ENCODE data around the gene LTBR. TPM values are rescaled to one million over a fixed set of nuclear protein-coding genes. Genes with fewer than 3 reads are reported as not detected.

Gene LTBR
- total and polyA plus RNA-seq, 10 of the 15 experiments (the other 5 are each of a cell fraction or from before 2014, with no cell fraction given), result 0.24 to 0.44 TPM; not detected in 8

DNA sequence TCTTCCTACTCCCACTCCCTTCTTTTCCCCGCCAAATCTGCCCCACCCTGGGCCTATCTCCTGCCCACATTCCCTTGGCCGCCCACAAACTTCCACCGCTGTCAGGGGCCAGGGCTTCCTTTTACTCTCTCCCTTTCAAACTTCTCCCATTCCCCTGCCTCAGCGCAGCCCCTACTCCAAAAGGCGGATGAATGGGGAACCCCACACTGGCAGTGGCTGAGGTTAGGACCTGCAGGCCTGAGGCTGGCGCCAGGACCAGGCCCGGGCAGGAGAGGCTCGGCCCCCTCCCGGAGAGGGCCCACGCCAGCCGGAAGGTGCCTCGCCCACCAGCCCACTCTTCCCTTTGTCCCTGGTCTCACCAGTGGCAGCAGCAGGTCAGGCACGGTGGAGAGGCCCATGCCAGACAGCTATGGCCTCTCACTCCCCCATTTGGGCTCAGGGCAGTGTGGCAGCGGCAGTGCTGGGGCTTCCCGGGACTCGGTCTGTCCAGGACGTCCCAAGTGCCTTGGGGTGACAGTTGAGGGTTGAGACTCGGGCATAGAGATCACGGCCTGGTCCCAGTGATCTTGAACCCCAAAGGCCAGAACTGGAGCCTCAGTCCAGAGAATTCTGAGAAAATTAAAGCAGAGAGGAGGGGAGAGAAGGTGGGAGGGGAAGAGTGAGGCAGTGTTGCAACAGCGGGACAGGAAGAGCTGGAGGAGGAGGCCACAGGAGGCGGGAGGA is 42.4 kb upstream of the LTBR start, which contains the start of gene TNFRSF1A (continued):
- TF ChIP-seq GATAD2B (conservative IDR thresholded peaks at IDR 0.05; ENCODE audit: low read depth) (0 out of 2 replicates have a peak, but pooled peaks have one; percentile 68), RBBP5 (conservative IDR thresholded peaks at IDR 0.05) (no peak), JUND (IDR thresholded peaks at IDR 0.05; ENCODE audit: low read depth, low read length) (no peak), RAD51 (IDR thresholded peaks at IDR 0.05) (no peak), TARDBP (IDR thresholded peaks at IDR 0.05; ENCODE audit: borderline replicate concordance) (no peak), WRNIP1 (IDR thresholded peaks at IDR 0.05; ENCODE audit: borderline replicate concordance, low read depth, low read length) (no peak), POLR2A (IDR thresholded peaks at IDR 0.05; ENCODE audit: low read depth, low read length) (peak; percentile 78), KLF5 (IDR thresholded peaks at IDR 0.05; ENCODE audit: partially characterized antibody) (peak; percentile 15), BCL11A (IDR thresholded peaks at IDR 0.05; ENCODE audit: low read depth, low read length) (no peak), BRCA1 (IDR thresholded peaks at IDR 0.05; ENCODE audit: low read depth, low read length) (no peak), FOXK2 (IDR thresholded peaks at IDR 0.05) (no peak), TCF3 (IDR thresholded peaks at IDR 0.05; ENCODE audit: borderline replicate concordance, insufficient read depth, low read depth, low read length) (no peak), HCFC1 (IDR thresholded peaks at IDR 0.05; ENCODE audit: low read length) (no peak), ATF7 (IDR thresholded peaks at IDR 0.05; ENCODE audit: low read depth) (0 out of 2 replicates have a peak, but pooled peaks have one; percentile 21), ZNF207 (IDR thresholded peaks at IDR 0.05; ENCODE audit: borderline replicate concordance) (no peak)
- TF ChIP-seq, protein P1, sequence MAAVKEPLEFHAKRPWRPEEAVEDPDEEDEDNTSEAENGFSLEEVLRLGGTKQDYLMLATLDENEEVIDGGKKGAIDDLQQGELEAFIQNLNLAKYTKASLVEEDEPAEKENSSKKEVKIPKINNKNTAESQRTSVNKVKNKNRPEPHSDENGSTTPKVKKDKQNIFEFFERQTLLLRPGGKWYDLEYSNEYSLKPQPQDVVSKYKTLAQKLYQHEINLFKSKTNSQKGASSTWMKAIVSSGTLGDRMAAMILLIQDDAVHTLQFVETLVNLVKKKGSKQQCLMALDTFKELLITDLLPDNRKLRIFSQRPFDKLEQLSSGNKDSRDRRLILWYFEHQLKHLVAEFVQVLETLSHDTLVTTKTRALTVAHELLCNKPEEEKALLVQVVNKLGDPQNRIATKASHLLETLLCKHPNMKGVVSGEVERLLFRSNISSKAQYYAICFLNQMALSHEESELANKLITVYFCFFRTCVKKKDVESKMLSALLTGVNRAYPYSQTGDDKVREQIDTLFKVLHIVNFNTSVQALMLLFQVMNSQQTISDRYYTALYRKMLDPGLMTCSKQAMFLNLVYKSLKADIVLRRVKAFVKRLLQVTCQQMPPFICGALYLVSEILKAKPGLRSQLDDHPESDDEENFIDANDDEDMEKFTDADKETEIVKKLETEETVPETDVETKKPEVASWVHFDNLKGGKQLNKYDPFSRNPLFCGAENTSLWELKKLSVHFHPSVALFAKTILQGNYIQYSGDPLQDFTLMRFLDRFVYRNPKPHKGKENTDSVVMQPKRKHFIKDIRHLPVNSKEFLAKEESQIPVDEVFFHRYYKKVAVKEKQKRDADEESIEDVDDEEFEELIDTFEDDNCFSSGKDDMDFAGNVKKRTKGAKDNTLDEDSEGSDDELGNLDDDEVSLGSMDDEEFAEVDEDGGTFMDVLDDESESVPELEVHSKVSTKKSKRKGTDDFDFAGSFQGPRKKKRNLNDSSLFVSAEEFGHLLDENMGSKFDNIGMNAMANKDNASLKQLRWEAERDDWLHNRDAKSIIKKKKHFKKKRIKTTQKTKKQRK (IDR thresholded peaks at IDR 0.05; ENCODE audit: low read depth, low read length), result no peak
- TF ChIP-seq, protein P2, sequence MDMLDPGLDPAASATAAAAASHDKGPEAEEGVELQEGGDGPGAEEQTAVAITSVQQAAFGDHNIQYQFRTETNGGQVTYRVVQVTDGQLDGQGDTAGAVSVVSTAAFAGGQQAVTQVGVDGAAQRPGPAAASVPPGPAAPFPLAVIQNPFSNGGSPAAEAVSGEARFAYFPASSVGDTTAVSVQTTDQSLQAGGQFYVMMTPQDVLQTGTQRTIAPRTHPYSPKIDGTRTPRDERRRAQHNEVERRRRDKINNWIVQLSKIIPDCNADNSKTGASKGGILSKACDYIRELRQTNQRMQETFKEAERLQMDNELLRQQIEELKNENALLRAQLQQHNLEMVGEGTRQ (IDR thresholded peaks at IDR 0.05; ENCODE audit: borderline replicate concordance, low read depth, low read length), result no peak
- TF ChIP-seq, protein P3, sequence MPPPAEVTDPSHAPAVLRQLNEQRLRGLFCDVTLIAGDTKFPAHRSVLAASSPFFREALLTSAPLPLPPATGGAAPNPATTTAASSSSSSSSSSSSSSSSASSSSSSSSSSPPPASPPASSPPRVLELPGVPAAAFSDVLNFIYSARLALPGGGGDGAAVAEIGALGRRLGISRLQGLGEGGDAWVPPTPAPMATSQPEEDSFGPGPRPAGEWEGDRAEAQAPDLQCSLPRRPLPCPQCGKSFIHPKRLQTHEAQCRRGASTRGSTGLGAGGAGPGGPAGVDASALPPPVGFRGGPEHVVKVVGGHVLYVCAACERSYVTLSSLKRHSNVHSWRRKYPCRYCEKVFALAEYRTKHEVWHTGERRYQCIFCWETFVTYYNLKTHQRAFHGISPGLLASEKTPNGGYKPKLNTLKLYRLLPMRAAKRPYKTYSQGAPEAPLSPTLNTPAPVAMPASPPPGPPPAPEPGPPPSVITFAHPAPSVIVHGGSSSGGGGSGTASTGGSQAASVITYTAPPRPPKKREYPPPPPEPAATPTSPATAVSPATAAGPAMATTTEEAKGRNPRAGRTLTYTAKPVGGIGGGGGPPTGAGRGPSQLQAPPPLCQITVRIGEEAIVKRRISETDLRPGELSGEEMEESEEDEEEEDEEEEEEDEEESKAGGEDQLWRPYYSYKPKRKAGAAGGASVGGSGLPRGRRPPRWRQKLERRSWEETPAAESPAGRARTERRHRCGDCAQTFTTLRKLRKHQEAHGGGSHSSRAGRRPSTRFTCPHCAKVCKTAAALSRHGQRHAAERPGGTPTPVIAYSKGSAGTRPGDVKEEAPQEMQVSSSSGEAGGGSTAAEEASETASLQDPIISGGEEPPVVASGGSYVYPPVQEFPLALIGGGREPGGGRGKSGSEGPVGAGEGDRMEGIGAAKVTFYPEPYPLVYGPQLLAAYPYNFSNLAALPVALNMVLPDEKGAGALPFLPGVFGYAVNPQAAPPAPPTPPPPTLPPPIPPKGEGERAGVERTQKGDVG (CRISPR knock-in tag; IDR thresholded peaks at IDR 0.05), result no peak
- TF ChIP-seq, protein P4, sequence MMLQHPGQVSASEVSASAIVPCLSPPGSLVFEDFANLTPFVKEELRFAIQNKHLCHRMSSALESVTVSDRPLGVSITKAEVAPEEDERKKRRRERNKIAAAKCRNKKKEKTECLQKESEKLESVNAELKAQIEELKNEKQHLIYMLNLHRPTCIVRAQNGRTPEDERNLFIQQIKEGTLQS (IDR thresholded peaks at IDR 0.05; ENCODE audit: borderline replicate concordance, extremely low read depth, low read depth, low read length), result no peak
- TF ChIP-seq, protein P5, sequence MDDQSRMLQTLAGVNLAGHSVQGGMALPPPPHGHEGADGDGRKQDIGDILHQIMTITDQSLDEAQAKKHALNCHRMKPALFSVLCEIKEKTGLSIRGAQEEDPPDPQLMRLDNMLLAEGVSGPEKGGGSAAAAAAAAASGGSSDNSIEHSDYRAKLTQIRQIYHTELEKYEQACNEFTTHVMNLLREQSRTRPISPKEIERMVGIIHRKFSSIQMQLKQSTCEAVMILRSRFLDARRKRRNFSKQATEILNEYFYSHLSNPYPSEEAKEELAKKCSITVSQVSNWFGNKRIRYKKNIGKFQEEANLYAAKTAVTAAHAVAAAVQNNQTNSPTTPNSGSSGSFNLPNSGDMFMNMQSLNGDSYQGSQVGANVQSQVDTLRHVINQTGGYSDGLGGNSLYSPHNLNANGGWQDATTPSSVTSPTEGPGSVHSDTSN (IDR thresholded peaks at IDR 0.05; ENCODE audit: insufficient replicate concordance, low read depth, low read length), result no peak

Measured in GM12878 (cell line).